Measurements from ENCODE around the gene FGFBP3.
"Not testable (repeated sequence)": the region's sequence is repeated elsewhere in the genome, so short reads cannot be mapped to it uniquely, and the experiment has no call there.

FGFBP3 gene

DNA sequence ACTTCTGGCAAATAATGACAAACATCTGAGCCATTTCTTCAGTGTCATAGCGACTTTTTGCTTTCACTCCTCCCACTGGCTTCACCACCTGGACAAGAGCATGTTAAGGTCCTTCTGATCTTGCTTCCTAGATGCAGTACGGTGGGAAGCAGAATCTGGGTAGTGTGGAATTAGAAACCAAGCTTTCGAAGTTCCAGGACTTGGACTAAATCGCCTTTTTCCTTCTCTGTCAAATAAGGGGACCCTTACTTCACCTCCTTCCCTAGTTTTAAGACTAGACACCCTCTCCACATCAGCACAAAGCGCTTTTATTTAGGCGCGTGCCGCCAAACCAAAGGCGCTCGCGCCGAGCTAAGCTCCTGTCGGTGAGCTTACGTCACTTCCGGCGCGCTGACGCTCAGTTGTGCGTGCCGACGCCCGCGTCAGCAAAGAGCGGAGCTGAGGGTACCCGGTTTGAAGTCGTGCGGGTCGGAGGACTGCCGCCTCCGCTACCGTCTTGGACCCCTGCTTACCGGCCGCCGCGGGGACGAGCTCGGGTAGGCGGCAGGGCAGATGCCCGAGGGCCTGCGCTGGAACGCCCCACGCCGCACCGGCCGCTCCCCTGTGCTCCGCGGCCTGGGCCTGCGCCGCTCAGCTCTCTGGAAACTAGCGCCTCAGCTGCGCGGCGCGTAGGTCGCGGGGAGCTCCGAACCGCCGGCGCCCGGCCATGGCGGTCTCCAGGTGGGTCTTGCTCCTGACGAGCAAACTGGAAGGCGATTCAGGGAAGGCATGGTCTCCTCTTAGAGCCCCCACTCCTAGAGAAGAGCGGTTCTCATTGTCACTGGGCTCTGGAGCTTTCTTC, 14.3 kb upstream of the FGFBP3 start, which contains the start of gene BTAF1:
Gene BTAF1 (plus strand): TSS at position 400 of the 841 bp plus-strand sequence. CDS start 307 bp downstream, at position 707.
- H3K27ac Mint-ChIP-seq: peak within 1 kb of the TSS; percentile 99
- H3K9me3 Mint-ChIP-seq: peaks cover 0 to 2% of the 10 kb centered on the region in 2 donors
- peaks cover 16 to 28% of the 10 kb centered on the region in 2 donors for H3K4me1 Mint-ChIP-seq
- peak; percentile 88 for DNase-seq
- peaks cover 8 to 20% of the 10 kb centered on the region in 2 donors for H3K36me3 Mint-ChIP-seq
- H3K27me3 Mint-ChIP-seq: peaks cover 5 to 6% of the 10 kb centered on the region in 2 donors
- ATAC-seq (replicated peaks): peak; percentile 98
- H3K4me3 Mint-ChIP-seq: peak within 1 kb of the TSS; percentile 84 to 86

DNA sequence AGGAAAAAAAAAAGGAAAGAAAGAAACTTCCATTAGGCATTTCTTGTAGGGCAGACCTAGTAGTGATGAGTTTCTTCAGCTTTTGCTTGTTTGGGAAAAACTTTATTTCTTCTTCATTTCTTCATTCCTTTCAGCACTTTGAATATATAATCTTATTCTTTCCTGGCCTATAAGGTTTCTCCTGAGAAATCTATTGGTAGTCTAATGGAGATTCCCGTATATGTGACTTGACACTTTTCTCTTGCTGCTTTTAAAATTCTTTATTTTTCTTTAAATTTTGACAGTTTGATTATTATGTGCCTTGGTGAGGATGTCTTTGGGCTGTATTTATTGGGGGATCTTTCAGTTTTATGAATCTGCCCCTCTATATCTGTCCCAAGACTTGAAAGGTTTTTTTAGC, 10.4 kb upstream of the FGFBP3 start:
- Mint-ChIP-seq H3K36me3 (no peaks in the 10 kb centered on the region), H3K27ac (no peak overlapping the region), H3K4me1 (peaks cover 2 to 7% of the 10 kb centered on the region in 2 donors), H3K9me3 (peaks cover 0 to 2% of the 10 kb centered on the region in 2 donors), H3K4me3 (no peak overlapping the region), H3K27me3 (peaks cover 25 to 28% of the 10 kb centered on the region in 2 donors)
- ATAC-seq (replicated peaks) (no peak), DNase-seq (no peak)

DNA sequence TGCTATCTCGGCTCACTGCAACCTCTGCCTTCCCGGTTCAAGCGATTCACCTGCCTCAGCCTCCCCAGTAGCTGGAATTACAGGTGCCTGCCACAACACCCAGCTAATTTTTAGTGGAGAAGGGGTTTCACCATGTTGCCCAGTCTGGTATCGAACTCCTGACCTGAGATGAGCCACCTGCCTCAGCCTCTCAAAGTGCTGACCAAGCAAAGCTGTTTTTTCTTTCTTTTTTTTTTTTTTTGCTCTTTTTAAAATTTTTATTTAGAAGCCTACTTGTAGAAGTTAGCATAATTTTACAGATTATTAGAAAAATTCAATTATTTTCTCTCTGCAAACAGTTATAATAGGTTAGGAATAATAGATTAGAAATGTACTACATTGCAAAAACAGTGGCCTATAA, 1.2 kb upstream of the FGFBP3 start:
- H3K9me3 Mint-ChIP-seq: no peaks in the 10 kb centered on the region
- peaks cover 0 to 8% of the 10 kb centered on the region in 2 donors for H3K36me3 Mint-ChIP-seq
- H3K27ac Mint-ChIP-seq: no peak overlapping the region
- ATAC-seq (replicated peaks) (no peak), DNase-seq (no peak)
- no peak overlapping the region for H3K4me3 Mint-ChIP-seq
- H3K27me3 Mint-ChIP-seq: peaks cover 8 to 10% of the 10 kb centered on the region in 2 donors
- H3K4me1 Mint-ChIP-seq: peaks cover 8 to 23% of the 10 kb centered on the region in 2 donors

DNA sequence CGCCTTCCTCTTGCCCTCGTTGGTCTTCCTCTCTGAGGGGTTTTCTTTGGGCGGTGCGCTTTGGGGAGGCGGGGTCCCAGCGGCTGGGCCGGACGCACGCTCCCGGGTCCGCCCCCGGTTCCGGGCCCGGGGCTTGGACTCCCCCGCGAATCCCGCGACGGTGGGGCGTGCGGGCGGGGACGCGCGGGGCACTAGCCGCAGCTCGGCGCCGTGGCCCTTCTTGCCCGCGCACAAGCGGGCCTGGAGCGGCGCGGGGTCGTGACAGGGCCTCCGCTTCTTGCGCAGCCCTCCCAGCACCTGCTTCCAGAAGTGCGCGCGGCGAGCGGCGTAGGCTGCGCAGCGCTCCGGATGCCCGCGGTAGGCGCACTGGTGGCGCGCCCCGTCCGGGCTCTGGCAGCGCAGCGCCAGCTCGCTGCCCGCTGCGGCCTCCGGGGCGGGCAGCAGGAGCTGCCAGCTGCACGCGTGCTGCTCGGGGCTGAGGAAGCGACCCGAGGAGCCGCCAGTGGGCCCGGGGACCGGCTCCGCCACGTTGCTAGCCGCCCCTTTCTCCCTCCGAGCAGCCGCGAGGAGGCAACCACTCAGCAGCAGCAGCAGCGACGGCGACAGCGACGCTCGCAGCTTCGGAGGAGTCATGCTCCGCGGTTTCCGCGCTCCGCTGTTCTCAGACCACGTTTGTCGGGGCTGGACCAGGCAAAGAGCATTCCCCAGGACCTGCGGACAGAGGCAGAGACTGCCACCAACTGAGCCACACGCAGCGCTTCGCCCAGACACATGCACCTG, 759 bp downstream of the FGFBP3 start:
- Mint-ChIP-seq H3K27me3 (peaks cover 5 to 6% of the 10 kb centered on the region in 2 donors), H3K27ac (peak overlapping the region; percentile 94), H3K4me3 (peak overlapping the region; percentile 92 to 94), H3K9me3 (no peaks in the 10 kb centered on the region), H3K4me1 (peaks cover 8 to 23% of the 10 kb centered on the region in 2 donors), H3K36me3 (peaks cover 2 to 14% of the 10 kb centered on the region in 2 donors)
- ATAC-seq (replicated peaks) (peak; percentile 92), DNase-seq (peak; percentile 73)

DNA sequence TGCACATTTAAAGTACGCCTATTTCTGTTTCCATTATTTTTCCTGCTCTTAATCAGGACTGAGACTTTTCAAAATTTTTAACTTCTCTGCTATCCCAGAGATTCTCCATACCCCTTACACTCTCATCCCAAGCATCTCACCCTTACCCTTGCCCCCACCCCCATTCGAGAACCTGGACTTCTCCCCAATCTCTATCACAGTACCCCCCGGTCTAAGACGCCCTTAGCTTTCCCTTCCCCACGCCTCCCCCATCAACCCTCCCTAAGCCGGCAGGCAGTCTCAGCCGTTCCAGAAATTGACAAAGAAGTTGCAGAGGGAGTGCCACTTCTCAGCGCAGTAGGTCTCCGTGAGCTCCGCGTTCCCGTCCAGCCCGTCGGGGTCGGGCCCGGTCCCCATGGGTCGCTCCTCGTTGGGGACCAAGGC, 1.4 kb downstream of the FGFBP3 start:
- no peaks in the 10 kb centered on the region for H3K9me3 Mint-ChIP-seq
- ATAC-seq (replicated peaks): peak; percentile 31 to 34
- H3K4me1 Mint-ChIP-seq: peaks cover 7 to 23% of the 10 kb centered on the region in 2 donors
- peak overlapping the region; percentile 48 for H3K27ac Mint-ChIP-seq
- H3K4me3 Mint-ChIP-seq: peak overlapping the region; percentile 92 to 94
- DNase-seq: no peak
- H3K36me3 Mint-ChIP-seq: peaks cover 2 to 14% of the 10 kb centered on the region in 2 donors
- peaks cover 0 to 2% of the 10 kb centered on the region in 2 donors for H3K27me3 Mint-ChIP-seq

DNA sequence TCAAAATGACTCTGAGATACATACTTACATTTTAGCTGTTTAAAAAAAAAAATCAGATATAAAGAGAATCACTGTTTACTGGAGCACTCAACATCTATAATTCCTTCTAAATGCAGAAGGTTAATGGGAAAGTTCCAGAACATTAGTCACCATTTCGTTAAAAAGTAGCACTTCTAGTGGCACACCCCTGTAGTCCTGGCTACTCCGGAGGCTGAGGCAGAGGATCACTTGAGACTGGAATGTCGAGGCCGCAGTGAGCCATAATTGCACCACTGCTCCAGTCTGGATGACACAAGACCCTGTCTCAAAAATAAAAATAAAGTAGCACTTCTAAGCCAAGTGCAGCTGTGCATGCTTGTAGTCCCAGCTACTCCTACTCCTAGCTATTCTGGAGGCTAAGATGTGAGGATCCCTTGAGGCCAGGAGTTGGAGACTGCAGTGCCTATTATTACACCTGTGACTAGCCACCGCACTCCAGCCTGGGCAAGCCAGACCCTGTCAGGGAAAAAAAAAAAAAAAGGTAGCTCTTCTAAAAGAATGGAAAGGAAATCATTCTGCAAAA, 2.2 kb downstream of the FGFBP3 start:
- Mint-ChIP-seq H3K9me3 (no peaks in the 10 kb centered on the region), H3K36me3 (peaks cover 2 to 14% of the 10 kb centered on the region in 2 donors), H3K4me1 (peaks cover 7 to 23% of the 10 kb centered on the region in 2 donors), H3K27ac (no peak overlapping the region), H3K4me3 (peak overlapping the region; percentile 92 to 94), H3K27me3 (no peaks in the 10 kb centered on the region)
- no peak for ATAC-seq (replicated peaks)
- no peak for DNase-seq

DNA sequence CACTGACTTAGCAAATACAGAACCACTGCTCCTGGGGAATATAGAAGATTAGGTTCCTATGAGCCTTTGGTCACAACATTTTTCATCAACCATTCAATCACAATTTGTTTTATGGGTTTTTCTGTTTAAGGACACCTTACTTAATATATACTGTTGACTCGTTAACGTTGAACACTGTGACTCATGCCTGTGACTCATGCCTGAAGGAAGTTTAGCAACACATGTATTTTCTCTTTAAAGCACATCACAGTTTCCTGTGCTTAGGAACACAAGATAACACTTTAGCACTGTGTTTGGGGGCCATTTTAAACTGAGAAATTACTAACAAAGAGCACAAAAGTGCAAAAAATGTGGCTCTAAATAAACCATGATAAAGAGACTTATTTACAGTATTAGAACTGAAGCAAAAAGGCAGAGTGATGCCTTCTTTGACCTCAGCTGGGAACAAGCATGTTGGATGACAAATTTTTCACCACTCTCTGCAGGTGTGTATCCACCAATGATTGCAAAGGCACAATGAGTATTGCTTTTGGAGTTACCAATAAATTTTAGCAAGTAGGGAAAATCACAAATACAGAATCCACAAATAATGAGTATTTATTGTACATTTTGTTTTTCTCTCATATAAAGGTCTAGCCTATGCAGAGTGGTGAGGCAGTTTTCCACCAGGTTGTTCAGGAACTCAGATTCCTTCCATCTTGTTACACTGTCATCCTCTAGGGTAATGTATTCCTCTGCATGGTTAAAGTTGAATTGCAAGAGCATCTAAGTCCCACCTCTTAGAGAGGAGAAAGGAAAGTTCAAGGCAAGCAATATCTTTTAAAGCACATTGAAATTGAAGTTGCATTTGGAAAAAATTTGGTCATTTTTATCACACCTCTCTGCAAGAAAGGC, 7.3 kb downstream of the FGFBP3 start:
- Mint-ChIP-seq H3K9me3 (no peaks in the 10 kb centered on the region), H3K27ac (no peak overlapping the region), H3K4me3 (no peak overlapping the region), H3K4me1 (peaks cover 0 to 10% of the 10 kb centered on the region in 2 donors), H3K36me3 (peaks cover 2 to 14% of the 10 kb centered on the region in 2 donors), H3K27me3 (peaks cover 5 to 12% of the 10 kb centered on the region in 2 donors)
- DNase-seq (no peak), ATAC-seq (replicated peaks) (peak; percentile 74 to 93)

DNA sequence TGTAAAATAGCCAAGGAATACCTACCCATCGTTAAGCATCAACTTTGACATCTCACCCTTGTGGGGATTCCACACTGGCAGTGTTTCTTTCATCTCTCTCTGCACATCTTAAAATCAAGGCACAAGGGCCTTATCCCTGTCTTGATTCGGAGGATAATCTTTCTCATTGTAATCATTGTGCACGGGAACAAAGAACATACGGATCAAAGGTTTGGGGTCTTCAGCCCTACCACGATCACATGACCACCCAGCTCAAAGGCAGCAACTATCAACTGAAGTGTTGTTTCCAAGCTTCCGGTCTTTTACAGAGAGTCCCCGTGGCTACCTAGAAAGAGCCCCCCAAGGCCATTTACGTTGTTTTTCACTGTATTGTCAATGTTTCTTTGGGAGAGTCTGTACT, 11.9 kb downstream of the FGFBP3 start:
- peaks cover 9 to 12% of the 10 kb centered on the region in 2 donors for H3K27me3 Mint-ChIP-seq
- H3K4me1 Mint-ChIP-seq: peaks cover 0 to 9% of the 10 kb centered on the region in 2 donors
- DNase-seq (no peak), ATAC-seq (replicated peaks) (no peak)
- no peak overlapping the region for H3K4me3 Mint-ChIP-seq
- no peak overlapping the region for H3K27ac Mint-ChIP-seq
- H3K9me3 Mint-ChIP-seq: no peaks in the 10 kb centered on the region
- H3K36me3 Mint-ChIP-seq: no peaks in the 10 kb centered on the region

DNA sequence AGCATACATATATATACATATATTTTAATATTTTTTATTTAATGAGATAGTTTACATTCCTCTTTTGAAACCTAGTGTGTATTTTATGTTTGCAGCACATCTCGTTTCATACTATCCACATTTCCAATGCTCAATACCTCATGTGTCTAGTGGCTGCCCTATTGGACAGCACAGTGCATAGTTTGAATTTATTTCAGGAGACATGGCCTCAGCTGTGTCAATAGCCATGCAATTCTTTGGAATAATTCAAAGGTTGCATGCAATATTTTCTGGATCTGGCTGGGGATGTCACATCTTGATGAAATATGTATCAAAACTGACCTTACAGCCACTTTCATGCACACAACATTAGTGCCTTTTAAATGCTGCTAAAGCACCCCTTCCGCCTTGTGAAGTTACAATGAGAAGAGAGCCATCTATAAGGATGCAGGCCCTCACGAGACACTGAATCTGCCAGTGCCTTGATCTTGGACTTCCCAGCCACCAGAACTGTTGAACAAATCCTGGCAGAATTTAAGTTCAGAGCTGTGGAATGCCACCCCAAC, 13.0 kb downstream of the FGFBP3 start:
- ATAC-seq (replicated peaks) (no peak), DNase-seq (no peak)
- H3K4me1 Mint-ChIP-seq: peaks cover 0 to under 1% of the 10 kb centered on the region in 2 donors
- H3K36me3 Mint-ChIP-seq: no peaks in the 10 kb centered on the region
- H3K27me3 Mint-ChIP-seq: peaks cover 12 to 20% of the 10 kb centered on the region in 2 donors
- no peaks in the 10 kb centered on the region for H3K9me3 Mint-ChIP-seq
- H3K27ac Mint-ChIP-seq: no peak overlapping the region
- H3K4me3 Mint-ChIP-seq: no peak overlapping the region

DNA sequence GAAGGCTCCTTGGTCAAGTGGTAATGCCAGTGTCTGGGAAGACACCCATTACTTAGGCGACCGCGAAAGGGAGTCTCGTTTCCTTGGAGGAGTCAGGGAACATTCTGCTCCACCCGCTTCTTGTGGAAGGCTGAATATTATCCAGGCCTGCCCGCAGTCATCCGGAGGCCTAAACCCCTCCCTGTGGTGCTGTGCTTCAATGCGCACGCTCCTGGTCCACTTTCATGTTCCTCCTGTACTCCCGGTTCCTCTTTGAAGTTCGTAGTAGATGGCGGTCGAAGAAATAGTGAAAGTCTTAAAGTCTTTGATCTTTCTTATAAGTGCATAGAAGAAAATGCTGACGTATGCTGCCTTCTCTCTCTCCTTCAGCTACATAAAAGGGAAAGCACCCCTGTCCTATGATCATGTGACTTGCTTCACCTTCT, 15.0 kb downstream of the FGFBP3 start:
- not testable (repeated sequence) for H3K27ac Mint-ChIP-seq; DNase-seq; H3K4me3 Mint-ChIP-seq; H3K4me1 Mint-ChIP-seq; ATAC-seq (replicated peaks); H3K9me3 Mint-ChIP-seq; H3K36me3 Mint-ChIP-seq
- peaks cover 16 to 32% of the 10 kb centered on the region in 2 donors for H3K27me3 Mint-ChIP-seq

DNA sequence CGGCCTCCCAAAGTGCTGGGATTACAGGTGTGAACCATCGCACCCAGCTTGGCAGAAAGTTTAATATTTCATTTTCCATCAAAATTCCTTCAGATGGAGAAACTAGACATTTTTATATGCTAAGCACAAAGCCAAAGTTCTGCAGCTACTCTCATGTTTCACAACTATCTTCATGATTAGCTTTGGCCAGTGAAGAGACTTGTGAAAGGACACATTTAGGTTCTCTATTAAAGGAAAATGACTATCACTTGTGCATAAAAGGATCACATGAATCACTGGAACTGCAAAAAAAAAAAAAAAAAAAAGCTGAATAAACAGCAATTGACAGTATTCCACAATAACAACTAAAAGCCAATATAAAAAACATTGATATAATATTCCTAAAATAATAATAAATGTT, 16.2 kb downstream of the FGFBP3 start:
- Mint-ChIP-seq H3K4me3 (no peak overlapping the region), H3K36me3 (no peaks in the 10 kb centered on the region), H3K4me1 (no peaks in the 10 kb centered on the region), H3K27me3 (peaks cover 17 to 34% of the 10 kb centered on the region in 2 donors), H3K27ac (no peak overlapping the region), H3K9me3 (no peaks in the 10 kb centered on the region)
- no peak for ATAC-seq (replicated peaks)
- DNase-seq: no peak

DNA sequence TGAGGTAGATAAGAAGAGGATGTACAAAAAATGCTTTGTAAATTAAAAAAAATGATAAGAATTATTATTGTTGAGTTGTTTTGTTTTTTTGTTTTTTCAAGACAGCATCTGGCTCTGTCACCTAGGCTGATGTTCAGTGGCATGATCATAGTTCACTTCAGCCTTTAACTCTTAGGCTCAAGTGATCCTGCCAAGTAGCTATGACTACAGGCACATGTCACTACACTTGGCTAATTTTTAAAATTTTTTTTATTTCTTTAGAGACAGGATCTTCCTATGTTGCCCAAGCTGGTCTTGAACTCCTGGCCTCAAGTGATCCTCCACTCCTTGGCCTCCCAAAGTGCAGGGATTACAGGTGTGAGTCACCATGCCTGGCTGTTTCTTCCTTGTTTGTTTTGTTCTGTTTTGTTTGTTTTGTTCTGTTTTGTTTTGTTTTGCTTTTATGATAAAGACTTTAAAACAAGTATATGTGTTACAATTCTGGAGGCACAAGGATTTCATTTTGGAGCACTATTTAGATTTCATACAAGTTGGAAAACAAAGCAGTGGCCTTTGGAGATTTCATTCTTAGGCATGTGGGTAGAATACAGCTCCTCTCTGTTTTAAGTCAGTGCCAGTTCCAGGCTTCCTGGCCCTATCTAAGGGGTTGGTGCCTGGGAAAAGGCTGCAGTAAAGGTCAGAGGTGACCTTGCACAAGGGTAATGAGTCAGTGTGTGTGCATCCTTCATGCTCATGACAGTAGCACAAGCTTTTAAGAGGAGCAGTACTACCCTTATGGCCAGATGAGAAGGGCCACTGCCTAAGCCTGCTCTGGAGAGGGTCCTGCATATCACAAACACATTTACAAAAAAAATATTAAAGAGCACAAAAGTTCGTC, 17.9 kb downstream of the FGFBP3 start:
- ATAC-seq (replicated peaks): no peak
- Mint-ChIP-seq H3K9me3 (no peaks in the 10 kb centered on the region), H3K27ac (no peak overlapping the region), H3K4me1 (peaks cover 0 to 12% of the 10 kb centered on the region in 2 donors), H3K36me3 (no peaks in the 10 kb centered on the region), H3K4me3 (no peak overlapping the region), H3K27me3 (peaks cover 17 to 39% of the 10 kb centered on the region in 2 donors)
- no peak for DNase-seq
